Measurements from ENCODE around the gene DCTN5. TPM values are rescaled to one million over a fixed set of nuclear protein-coding genes. Genes with fewer than 3 reads are reported as not detected.
"Not testable (repeated sequence)": the region's sequence is repeated elsewhere in the genome, so short reads cannot be mapped to it uniquely, and the experiment has no call there.

The DCTN5 gene
- total RNA-seq, 2 experiments from 2014 or later: 46.9 to 47.8 TPM

DNA sequence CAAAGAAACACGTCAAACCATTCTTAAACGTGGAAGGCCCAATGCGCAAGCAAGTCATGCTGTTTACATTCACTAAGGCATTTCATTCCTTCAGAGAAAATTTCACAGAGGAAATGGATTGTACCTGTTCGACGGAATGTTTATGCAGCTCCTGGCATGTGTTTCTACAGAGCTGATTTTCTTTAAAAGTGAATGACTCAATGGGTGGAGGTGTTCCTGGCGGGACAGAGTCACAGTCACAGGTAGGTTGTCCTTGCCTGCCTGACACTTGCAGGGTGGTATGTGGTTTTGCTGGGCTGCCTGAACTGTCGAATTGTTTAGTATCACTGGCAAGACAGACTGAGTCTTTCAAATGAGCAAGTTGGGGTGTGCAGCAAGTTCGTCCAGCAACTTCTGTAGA, 11.8 kb upstream of the DCTN5 start:
- Histone ChIP-seq H3K4me1 (ENCODE audit: insufficient read depth, low read length) (no peaks in the 10 kb centered on the region), H3K4me3 (ENCODE audit: low read length) (no peak overlapping the region), H3K27ac (ENCODE audit: low read depth in 1 of 2, low read length in 2 of 2) (no peak overlapping the region), H3K9me3 (ENCODE audit: control insufficient read depth in 1 of 2, insufficient read depth in 1 of 2, low read length in 2 of 2) (no peaks in the 10 kb centered on the region), H3K27me3 (ENCODE audit: control insufficient read depth in 1 of 2, insufficient read depth in 2 of 2, low read length in 2 of 2) (no peaks in the 10 kb centered on the region), H3K36me3 (ENCODE audit: insufficient read depth, low read length) (peaks cover 31% of the 10 kb centered on the region)
- POLR2A ChIA-PET: no interaction called here
- no peaks in the 10 kb centered on the region for H3K9me3 Mint-ChIP-seq
- intact Hi-C loops (cut with DNase I, micrococcal nuclease): no loop called here
- no peaks in the 10 kb centered on the region for H3K4me1 Mint-ChIP-seq (ENCODE audit: low read depth)
- no peaks in the 10 kb centered on the region for H3K27me3 Mint-ChIP-seq
- H3K36me3 Mint-ChIP-seq (ENCODE audit: low read depth): peaks cover 69% of the 10 kb centered on the region
- no peak overlapping the region for H3K27ac Mint-ChIP-seq
- DNase-seq: no peak
- no peak overlapping the region for H3K4me3 Mint-ChIP-seq
- ATAC-seq (ENCODE audit: poor library complexity): no peak
- CTCF ChIA-PET: no interaction called here
- TF ChIP-seq, protein P1, sequence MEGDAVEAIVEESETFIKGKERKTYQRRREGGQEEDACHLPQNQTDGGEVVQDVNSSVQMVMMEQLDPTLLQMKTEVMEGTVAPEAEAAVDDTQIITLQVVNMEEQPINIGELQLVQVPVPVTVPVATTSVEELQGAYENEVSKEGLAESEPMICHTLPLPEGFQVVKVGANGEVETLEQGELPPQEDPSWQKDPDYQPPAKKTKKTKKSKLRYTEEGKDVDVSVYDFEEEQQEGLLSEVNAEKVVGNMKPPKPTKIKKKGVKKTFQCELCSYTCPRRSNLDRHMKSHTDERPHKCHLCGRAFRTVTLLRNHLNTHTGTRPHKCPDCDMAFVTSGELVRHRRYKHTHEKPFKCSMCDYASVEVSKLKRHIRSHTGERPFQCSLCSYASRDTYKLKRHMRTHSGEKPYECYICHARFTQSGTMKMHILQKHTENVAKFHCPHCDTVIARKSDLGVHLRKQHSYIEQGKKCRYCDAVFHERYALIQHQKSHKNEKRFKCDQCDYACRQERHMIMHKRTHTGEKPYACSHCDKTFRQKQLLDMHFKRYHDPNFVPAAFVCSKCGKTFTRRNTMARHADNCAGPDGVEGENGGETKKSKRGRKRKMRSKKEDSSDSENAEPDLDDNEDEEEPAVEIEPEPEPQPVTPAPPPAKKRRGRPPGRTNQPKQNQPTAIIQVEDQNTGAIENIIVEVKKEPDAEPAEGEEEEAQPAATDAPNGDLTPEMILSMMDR (IDR thresholded peaks at IDR 0.05): no peak

DNA sequence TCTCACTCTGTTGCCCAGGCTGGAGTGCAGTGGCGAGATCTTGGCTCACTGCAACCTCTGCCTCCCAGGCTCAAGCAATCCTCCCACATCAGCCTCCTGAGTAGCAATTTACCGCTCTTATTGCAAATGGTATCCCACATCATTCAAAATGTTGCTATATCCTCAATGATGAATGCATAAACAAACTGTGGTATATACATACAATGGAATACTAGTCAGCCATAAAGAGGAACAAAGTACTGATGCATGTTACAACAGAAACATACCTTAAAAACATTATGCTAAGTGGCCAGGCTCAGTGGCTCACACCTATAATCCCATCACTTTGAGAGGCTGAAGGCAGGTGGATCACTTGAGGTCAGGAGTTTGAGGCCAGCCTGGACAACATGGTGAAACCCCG, 9.4 kb upstream of the DCTN5 start:
- H3K27ac Mint-ChIP-seq; ATAC-seq (ENCODE audit: poor library complexity); H3K4me3 Mint-ChIP-seq; DNase-seq; H3K4me1 ChIP-seq (ENCODE audit: insufficient read depth, low read length); H3K4me1 Mint-ChIP-seq (ENCODE audit: low read depth); H3K27me3 ChIP-seq (ENCODE audit: control insufficient read depth in 1 of 2, insufficient read depth in 2 of 2, low read length in 2 of 2); intact Hi-C loops (cut with DNase I, micrococcal nuclease); POLR2A ChIA-PET; H3K4me3 ChIP-seq (ENCODE audit: low read length); H3K27ac ChIP-seq (ENCODE audit: low read depth in 1 of 2, low read length in 2 of 2); CTCF ChIA-PET; H3K27me3 Mint-ChIP-seq; H3K9me3 Mint-ChIP-seq; H3K9me3 ChIP-seq (ENCODE audit: control insufficient read depth in 1 of 2, insufficient read depth in 1 of 2, low read length in 2 of 2): not testable (repeated sequence)
- H3K36me3 Mint-ChIP-seq (ENCODE audit: low read depth): peaks cover 72% of the 10 kb centered on the region
- peaks cover 28% of the 10 kb centered on the region for H3K36me3 ChIP-seq (ENCODE audit: insufficient read depth, low read length)

DNA sequence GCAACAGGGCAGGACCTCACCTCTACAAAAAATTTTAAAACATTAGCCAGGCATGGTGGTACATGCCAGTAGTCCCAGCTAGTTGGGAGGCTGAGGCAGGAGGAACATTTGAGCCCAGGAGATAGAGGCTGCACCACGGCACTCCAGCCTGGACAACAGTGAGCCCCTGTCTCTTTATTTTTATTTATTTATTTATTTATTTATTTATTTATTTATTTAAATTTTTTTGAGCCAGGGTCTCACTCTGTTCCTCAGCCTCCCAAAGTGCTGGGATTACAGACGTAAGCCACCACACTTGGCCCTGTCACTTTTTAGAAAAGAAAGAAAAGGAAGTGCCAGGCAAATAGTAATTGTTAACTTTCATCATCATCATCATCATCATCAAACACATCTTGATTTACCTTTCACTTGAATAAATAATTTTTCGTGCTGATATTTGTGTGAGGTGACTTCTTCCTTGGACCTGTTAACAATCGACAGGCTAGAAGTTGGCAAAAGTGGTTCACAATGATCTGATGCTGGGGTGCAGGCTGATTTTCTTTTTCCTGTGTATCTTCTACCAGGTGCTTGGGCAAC, 6.7 kb upstream of the DCTN5 start:
- POLR2A ChIA-PET: no interaction called here
- intact Hi-C loops (cut with DNase I, micrococcal nuclease): no loop called here
- no peak overlapping the region for H3K27ac Mint-ChIP-seq

More for the DNA sequence above, 6.7 kb upstream of the DCTN5 start:
- CTCF ChIA-PET: no interaction called here
- TF ChIP-seq, protein P1 (IDR thresholded peaks at IDR 0.05): no peak
- no peaks in the 10 kb centered on the region for H3K9me3 Mint-ChIP-seq
- peaks cover 55% of the 10 kb centered on the region for H3K36me3 Mint-ChIP-seq (ENCODE audit: low read depth)
- Histone ChIP-seq H3K4me3 (ENCODE audit: low read length) (no peak overlapping the region), H3K36me3 (ENCODE audit: insufficient read depth, low read length) (peaks cover 26% of the 10 kb centered on the region), H3K27me3 (ENCODE audit: control insufficient read depth in 1 of 2, insufficient read depth in 2 of 2, low read length in 2 of 2) (no peaks in the 10 kb centered on the region), H3K9me3 (ENCODE audit: control insufficient read depth in 1 of 2, insufficient read depth in 1 of 2, low read length in 2 of 2) (no peaks in the 10 kb centered on the region), H3K4me1 (ENCODE audit: insufficient read depth, low read length) (no peaks in the 10 kb centered on the region), H3K27ac (ENCODE audit: low read depth in 1 of 2, low read length in 2 of 2) (no peak overlapping the region)
- H3K4me1 Mint-ChIP-seq (ENCODE audit: low read depth): no peaks in the 10 kb centered on the region
- ATAC-seq (ENCODE audit: poor library complexity) (no peak), DNase-seq (no peak)
- no peak overlapping the region for H3K4me3 Mint-ChIP-seq
- no peaks in the 10 kb centered on the region for H3K27me3 Mint-ChIP-seq
